WI38 (cell line): ENCODE measurements around the gene JADE2.

Experiments used
- H3K4me3 ChIP-seq: 2 replicates; pipeline ENCODE4 v1.5.1; 2011; ENCODE audit warnings: low read depth, mild to moderate bottlenecking, control low read depth, low read length
- TF ChIP-seq, protein P1 (sequence below): IDR thresholded peaks from 2 replicates; pipeline ENCODE4 v1.5.1; 2012; ENCODE audit warnings: low read depth, mild to moderate bottlenecking, control low read depth, low read length

The JADE2 gene

DNA sequence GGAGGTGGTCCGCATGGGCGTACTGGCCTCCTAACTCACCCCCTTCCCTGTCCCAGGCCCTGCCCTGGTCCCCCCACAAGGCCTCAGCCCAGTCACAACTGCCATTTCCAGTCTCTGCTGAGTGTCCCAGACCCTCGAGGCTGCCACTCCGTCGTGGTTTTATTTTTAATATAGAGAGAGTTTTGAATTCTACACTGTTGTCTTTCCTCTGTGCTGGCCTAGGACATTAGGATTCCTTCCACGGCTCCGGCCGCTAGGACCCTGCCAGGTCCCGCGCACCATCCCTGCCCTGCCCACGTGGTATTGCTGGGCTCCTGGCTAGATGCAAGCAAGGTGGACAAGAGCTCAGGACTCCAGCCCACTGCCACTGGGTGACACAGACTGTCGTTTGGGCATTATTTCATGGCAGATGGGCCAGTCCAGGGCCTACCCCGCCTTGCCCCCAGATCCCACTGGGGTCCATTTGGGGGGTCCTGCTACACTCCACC, 53.9 kb downstream of the JADE2 start:
- TF ChIP-seq, protein P1, sequence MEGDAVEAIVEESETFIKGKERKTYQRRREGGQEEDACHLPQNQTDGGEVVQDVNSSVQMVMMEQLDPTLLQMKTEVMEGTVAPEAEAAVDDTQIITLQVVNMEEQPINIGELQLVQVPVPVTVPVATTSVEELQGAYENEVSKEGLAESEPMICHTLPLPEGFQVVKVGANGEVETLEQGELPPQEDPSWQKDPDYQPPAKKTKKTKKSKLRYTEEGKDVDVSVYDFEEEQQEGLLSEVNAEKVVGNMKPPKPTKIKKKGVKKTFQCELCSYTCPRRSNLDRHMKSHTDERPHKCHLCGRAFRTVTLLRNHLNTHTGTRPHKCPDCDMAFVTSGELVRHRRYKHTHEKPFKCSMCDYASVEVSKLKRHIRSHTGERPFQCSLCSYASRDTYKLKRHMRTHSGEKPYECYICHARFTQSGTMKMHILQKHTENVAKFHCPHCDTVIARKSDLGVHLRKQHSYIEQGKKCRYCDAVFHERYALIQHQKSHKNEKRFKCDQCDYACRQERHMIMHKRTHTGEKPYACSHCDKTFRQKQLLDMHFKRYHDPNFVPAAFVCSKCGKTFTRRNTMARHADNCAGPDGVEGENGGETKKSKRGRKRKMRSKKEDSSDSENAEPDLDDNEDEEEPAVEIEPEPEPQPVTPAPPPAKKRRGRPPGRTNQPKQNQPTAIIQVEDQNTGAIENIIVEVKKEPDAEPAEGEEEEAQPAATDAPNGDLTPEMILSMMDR: no peak
- H3K4me3 ChIP-seq: no peak overlapping the region

DNA sequence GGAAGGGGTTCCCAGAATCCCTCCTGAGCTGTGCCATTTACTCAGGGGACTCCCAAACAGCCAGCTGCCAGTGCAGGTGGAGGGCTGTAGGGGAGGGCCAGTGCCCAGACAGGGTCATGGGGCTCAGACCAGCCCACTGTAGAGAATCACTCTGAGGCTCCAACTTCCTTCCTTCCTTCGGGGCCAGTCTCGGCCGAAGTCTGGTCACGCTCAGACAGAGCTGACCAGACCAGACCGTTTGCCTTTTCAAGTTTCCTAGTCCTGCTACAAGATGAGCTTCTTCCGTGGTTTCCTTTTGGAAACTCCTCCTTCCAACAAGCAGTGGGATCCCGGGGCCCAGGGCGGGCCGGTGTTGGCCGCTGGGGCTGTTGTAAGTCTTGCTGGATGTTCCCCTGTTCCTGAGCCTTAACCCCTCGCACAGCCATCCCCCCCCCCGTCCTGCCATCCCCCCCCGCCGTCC, 54.6 kb downstream of the JADE2 start:
- TF ChIP-seq, protein P1: no peak
- H3K4me3 ChIP-seq: no peak overlapping the region

GRCh38 chr5:134581241-134581981, 55.9 kb downstream of the JADE2 start:
- TF ChIP-seq, protein P1: no peak
- no peak overlapping the region for H3K4me3 ChIP-seq

DNA sequence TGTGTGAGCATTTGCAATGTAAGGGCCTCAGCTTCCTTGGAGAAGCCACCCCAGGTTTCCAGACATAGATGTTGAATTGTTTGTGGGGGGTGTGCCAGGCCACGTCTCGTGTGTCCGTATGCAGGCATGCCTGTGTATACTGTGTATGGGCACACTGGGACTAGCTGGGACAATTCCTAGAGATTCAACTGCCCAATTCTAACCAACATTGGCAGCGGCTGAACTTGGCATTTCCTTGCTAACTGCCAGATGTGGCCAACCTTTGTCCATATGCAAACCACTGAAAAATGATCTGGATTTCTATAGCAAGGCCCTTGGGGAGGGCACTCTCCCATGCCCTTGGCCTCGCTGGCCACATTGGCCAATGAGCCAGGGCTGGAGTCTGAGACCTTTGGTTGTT, 56.8 kb downstream of the JADE2 start:
- TF ChIP-seq, protein P1: no peak
- no peak overlapping the region for H3K4me3 ChIP-seq

DNA sequence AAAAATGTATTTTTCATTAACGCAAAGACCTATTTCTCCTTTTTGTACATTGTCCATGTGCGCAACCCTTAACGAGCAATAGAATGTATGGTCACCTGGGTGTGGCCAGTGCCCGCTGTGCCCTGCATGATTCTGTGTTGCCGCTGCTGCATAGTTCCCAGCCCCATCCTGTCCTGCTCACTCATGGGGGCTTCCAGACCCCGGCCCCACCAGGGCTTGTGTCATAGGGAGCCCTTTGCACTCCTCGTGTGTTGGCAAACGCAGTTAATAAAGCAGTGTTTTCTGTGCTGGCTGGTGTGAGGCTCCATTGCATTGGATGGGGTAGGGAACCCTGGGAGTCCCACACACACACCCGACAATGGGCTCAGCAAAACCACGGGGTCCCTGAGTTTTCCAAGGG, 57.5 kb downstream of the JADE2 start:
- H3K4me3 ChIP-seq: no peak overlapping the region
- TF ChIP-seq, protein P1: no peak

DNA sequence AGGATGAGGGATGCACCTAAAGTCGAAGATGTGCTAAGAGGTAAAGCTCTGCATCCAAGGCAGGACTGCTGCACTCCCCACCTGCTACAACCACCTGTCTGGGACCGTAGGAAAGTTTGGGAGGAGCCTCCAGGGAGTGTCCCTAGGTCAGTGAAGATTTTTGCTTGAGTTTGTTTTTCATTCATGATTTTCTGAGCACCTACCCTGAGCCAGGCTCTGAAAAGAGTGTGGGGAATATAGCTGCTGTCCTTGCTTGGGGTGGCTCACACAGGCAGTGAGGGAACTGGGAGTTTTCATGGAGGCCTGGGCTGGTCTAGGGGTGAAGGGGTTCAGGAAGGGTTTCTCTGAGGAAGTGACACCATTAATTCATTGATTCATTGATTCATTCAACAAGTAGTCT, 58.3 kb downstream of the JADE2 start:
- no peak overlapping the region for H3K4me3 ChIP-seq
- TF ChIP-seq, protein P1: no peak

DNA sequence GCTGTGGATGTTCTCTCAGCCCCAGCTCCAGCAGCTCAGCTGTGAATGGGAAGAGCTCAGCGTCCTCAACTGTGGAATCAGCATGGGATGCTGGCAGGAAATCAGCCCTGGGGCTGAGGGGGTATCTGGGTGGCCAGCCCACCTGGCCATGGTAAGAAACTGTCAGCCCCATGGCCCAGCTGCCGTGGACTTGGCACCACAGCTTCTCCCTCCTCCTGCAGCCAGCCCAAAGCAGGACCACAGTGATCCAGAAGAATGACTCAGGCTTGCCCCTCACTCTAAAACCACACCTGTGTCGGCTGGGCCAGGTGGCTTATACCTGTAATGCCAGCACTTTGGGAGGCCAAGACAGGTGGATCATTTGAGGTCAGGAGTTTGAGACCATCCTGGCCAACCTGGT, 59.2 kb downstream of the JADE2 start:
- H3K4me3 ChIP-seq: no peak overlapping the region
- TF ChIP-seq, protein P1: no peak
